AG09319 (cell line): ENCODE data around the gene MADCAM1.

ENCODE experiments used
- DNase-seq: peaks from one replicate; pipeline ENCODE4 v3.0.0-alpha.2; 2010; ENCODE audit warnings: low read depth; ENCODE audit errors: extremely low read depth
- CTCF ChIP-seq: IDR thresholded peaks from 2 replicates; pipeline ENCODE4 v1.5.1; 2011; ENCODE audit warnings: low read depth, mild to moderate bottlenecking, inconsistent platforms, low read length, moderate library complexity

Gene MADCAM1

DNA sequence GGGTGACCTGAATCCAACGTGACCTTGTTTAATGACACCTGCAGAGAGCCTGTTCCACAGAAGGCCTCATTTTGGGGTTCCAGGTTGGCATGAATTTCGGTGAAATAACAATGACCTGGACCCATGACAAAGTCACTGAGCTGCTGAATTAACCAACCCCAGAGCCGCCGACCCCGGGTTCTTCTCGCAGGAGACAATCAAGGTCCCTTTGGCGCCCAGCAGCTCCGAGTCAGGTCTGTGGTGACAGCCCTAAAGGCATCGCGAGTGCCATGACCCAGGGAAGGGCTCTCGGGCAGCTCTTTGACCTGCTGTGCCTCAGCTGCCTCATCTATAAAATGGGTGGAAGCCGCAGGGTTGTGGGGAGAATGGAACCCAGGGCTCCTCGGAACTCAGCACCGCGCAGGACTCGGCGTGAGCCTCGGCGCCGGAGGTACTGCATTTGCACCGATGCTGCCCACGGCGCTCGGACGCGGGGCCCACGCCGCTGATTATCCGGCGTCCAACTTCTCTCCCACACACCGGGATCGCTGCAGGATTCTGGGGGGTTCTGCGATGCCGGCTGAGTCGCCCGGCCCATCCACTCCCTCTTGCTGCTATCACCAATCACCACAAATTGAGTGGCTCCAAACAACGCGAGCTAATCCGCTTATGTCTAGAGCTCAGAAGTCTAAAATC lies 41.1 kb upstream of the MADCAM1 start:
- TF ChIP-seq CTCF = no peak
- DNase-seq = no peak

DNA sequence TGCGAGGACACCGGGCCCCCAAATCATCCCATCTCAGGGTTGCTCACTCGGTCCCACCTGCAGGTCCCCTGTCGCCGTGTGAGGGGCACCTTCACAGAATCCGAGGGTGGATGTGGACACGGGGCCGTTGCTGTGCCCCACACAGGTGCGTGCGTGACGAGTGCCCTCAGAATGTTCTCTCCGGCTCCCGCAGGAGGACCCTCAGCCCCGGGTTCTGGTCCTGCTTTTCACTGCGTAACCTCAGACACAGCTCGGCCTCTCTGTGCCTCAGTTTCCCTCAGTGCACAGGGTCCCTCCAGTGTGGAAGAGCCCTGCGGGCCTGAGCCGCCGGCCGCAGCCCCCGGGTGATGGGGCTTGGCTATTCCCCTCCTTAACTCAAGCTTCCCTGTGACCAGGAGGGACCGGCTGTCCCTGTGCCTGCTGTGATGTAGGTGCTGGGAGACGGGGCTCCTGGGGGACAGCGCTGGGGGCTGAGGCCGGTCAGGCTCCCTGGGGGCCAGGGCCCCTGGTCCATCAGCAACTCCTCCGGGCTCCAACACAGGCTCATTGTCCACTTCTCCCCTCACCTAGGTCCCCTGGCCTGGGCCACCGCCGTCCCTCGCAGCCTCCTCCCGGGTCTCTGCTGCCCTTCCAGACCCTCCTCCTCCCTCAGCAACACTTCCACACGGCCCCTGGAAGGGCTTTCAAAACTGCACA lies 40.3 kb upstream of the MADCAM1 start:
- no peak for TF ChIP-seq CTCF
- DNase-seq = no peak

- no peak for TF ChIP-seq CTCF
Measured at GRCh38 chr19:456547-457110, 39.7 kb upstream of the MADCAM1 start.

GRCh38 chr19:457636-458035 lies 38.6 kb upstream of the MADCAM1 start:
- DNase-seq = no peak
- no peak for TF ChIP-seq CTCF

More at GRCh38 chr19:456547-457110, 39.7 kb upstream of the MADCAM1 start:
- DNase-seq = no peak

- no peak for TF ChIP-seq CTCF
- DNase-seq = no peak
Measured at GRCh38 chr19:458091-459042, 37.9 kb upstream of the MADCAM1 start.

GRCh38 chr19:459724-460511 lies 36.4 kb upstream of the MADCAM1 start:
- DNase-seq = no peak
- no peak for TF ChIP-seq CTCF
